Astrocyte of the spinal cord (primary cell): Measurements from ENCODE around the gene ZNF491.
A peak's percentile ranks its signal among the peaks of the same experiment; 100 is the strongest.

Experiments
- DNase-seq: peaks from one replicate; pipeline ENCODE4 v3.0.0; 2011; ENCODE audit warnings: low read depth, low spot score
- H3K4me3 ChIP-seq: 2 replicates; pipeline ENCODE4 v1.5.1; 2011; ENCODE audit warnings: low read depth, mild to moderate bottlenecking, low read length, moderate library complexity
- CTCF ChIP-seq: IDR thresholded peaks from 2 replicates; pipeline ENCODE4 v1.5.1; 2012; ENCODE audit warnings: low read depth, mild to moderate bottlenecking, low read length, inconsistent platforms
- in situ Hi-C: cut with HindIII; loops from 2 replicates; pipeline ENCODE4 v1.10.0; 2017; ENCODE audit warnings: low sequenced_read_pairs

The ZNF491 gene

GRCh38 chr19:11798391-11799330 lies at the start of gene ZNF491:
Gene ZNF491, plus strand, starts transcription at chr19:11798523. Its CDS starts 7,431 bp downstream, at chr19:11805954.
- peak within 1 kb of the TSS; percentile 69 for H3K4me3 ChIP-seq
- peak; percentile 88 for DNase-seq
- in situ Hi-C loops, result no loop called here
- peak; percentile 30 for TF ChIP-seq CTCF

GRCh38 chr19:11749751-11750150 lies 48.6 kb upstream of the ZNF491 start:
- no peak overlapping the region for H3K4me3 ChIP-seq
- in situ Hi-C loops, result no loop called here
- DNase-seq, result no peak
- no peak for TF ChIP-seq CTCF

- H3K4me3 ChIP-seq, result no peak overlapping the region
- no peak for DNase-seq
- no peak for TF ChIP-seq CTCF
- in situ Hi-C loops, result no loop called here
These were observed 46.0 kb upstream of the ZNF491 start for GRCh38 chr19:11752244-11752736.

GRCh38 chr19:11754663-11755062 lies 43.7 kb upstream of the ZNF491 start:
- H3K4me3 ChIP-seq, result no peak overlapping the region
- in situ Hi-C loops, result no loop called here
- no peak for DNase-seq
- no peak for TF ChIP-seq CTCF

GRCh38 chr19:11756965-11757364 lies 41.4 kb upstream of the ZNF491 start:
- no peak for TF ChIP-seq CTCF
- in situ Hi-C loops, result no loop called here
- no peak for DNase-seq
- no peak overlapping the region for H3K4me3 ChIP-seq

- H3K4me3 ChIP-seq, result no peak overlapping the region
- in situ Hi-C loops, result no loop called here
- no peak for DNase-seq
- TF ChIP-seq CTCF, result no peak
These were observed 38.5 kb upstream of the ZNF491 start for GRCh38 chr19:11759805-11760204.
